DOHH2 (cell line): Measurements from ENCODE around the gene PDE8B.

Experiments used
- H3F3A ChIP-seq: fragments of 200-600 bp; sonication (generic), shearing (Covaris generic); 2 replicates; pipeline ENCODE4 v1.6.0; 2016; ENCODE audit warnings: antibody characterized with exemption, mild to moderate bottlenecking; ENCODE audit not compliant: control insufficient read depth, insufficient read depth
- H3K27ac ChIP-seq: fragments of 200-600 bp; sonication (generic); 2 replicates; pipeline ENCODE4 v1.5.1; 2014; ENCODE audit warnings: low read depth, mild to moderate bottlenecking, low read length, moderate library complexity
- H3K27me3 ChIP-seq: fragments of 200-600 bp; sonication (generic); 2 replicates; pipeline ENCODE4 v1.6.1; 2014; ENCODE audit warnings: mild to moderate bottlenecking, low read length, mixed read lengths; ENCODE audit not compliant: control insufficient read depth
- H3K36me3 ChIP-seq: fragments of 200-600 bp; sonication (generic); 2 replicates; pipeline ENCODE4 v1.6.1; 2014; ENCODE audit warnings: mild to moderate bottlenecking, low read length, moderate library complexity, mixed read lengths; ENCODE audit not compliant: control insufficient read depth
- H3K4me1 ChIP-seq: fragments of 200-600 bp; sonication (generic); 2 replicates; pipeline ENCODE4 v1.6.1; 2014; ENCODE audit warnings: mild to moderate bottlenecking, low read length, mixed read lengths; ENCODE audit not compliant: control insufficient read depth
- H3K4me2 ChIP-seq: fragments of 200-600 bp; sonication (generic); 2 replicates; pipeline ENCODE4 v1.6.0; 2014; ENCODE audit warnings: mild to moderate bottlenecking, low read length, moderate library complexity
- H3K4me3 ChIP-seq: fragments of 200-600 bp; sonication (generic); 2 replicates; pipeline ENCODE4 v1.5.1; 2014; ENCODE audit warnings: mild to moderate bottlenecking, low read length, mixed read lengths
- H3K79me2 ChIP-seq: fragments of 200-600 bp; sonication (generic); 2 replicates; pipeline ENCODE4 v1.6.1; 2014; ENCODE audit warnings: mild to moderate bottlenecking, low read length, mixed read lengths; ENCODE audit not compliant: control insufficient read depth
- H3K9me2 ChIP-seq: fragments of 200-600 bp; sonication (generic); replicated peaks from 2 replicates; pipeline ENCODE4 v1.6.1; 2014; ENCODE audit warnings: mild to moderate bottlenecking, low read length, mixed read lengths; ENCODE audit not compliant: control insufficient read depth
- H3K9me3 ChIP-seq: fragments of 200-600 bp; sonication (generic); 2 replicates; pipeline ENCODE4 v1.6.1; 2014; ENCODE audit warnings: antibody characterized with exemption, low read length, mixed read lengths; ENCODE audit not compliant: control insufficient read depth, insufficient read depth
- H4K20me1 ChIP-seq: fragments of 200-600 bp; sonication (generic); 2 replicates; pipeline ENCODE4 v1.6.0; 2014; ENCODE audit warnings: low read depth, mild to moderate bottlenecking, antibody characterized with exemption, low read length, moderate library complexity; ENCODE audit not compliant: control insufficient read depth, insufficient read depth
- EZH2phosphoT487 ChIP-seq: fragments of 200-600 bp; sonication (generic); IDR thresholded peaks from 2 replicates; pipeline ENCODE4 v1.6.1; 2017; ENCODE audit warnings: borderline replicate concordance, mild to moderate bottlenecking, antibody characterized with exemption, low read length, moderate library complexity, mixed read lengths
- TF ChIP-seq, protein P1 (sequence below): fragments of 200-600 bp; sonication (generic); IDR thresholded peaks from one replicate; pipeline ENCODE4 v1.5.1; 2014; ENCODE audit warnings: antibody characterized with exemption, mild to moderate bottlenecking, low read depth, low read length; ENCODE audit not compliant: poor library complexity, severe bottlenecking

The PDE8B gene

DNA sequence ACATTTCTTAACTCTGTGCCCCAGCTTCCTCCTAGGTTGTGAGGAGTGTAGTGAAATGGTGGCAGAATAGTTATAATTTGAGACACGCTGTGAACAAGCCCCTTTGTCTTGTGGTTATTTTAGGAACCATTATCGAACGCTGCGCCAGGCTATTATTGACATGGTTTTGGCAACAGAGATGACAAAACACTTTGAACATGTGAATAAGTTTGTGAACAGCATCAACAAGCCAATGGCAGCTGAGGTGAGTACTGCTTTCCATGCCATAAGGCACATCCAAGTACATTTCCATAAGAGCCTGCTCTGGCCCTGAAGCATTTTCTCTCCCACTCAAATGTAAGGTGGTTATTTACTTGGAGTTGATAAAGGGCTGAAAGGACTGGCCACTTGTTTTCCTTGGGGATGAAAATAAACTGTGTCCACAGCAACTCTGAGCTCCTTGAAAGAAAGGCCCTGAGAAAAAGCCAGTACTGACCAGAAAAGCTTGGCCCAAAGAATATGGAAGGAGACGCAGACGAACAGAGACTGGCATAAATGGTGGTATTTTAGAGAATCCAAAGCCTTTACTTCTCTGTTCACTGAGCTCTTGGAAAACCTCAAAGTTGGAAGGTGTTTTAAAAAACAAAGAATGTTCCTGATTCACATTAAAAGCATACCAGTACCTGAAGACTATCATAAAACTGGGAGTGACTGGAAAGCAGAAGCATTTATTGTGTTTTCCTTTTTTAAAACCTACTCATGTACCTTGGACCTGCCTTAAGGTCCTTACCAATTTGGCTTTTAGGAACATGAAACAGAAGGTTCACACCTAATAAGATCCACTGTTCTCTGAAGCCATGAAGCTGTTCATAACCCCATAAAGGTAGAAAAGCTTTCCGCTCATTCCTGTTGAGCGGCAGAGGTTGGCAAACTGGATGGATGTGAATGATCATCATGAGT lies 209.4 kb downstream of the PDE8B start:
- H3K9me3 ChIP-seq: no peaks in the 10 kb centered on the region
- no peak overlapping the region for H3K4me2 ChIP-seq
- H3K9me2 ChIP-seq: no peaks in the 10 kb centered on the region
- no peaks in the 10 kb centered on the region for H3F3A ChIP-seq
- no peak for TF ChIP-seq EZH2phosphoT487
- TF ChIP-seq, protein P1, sequence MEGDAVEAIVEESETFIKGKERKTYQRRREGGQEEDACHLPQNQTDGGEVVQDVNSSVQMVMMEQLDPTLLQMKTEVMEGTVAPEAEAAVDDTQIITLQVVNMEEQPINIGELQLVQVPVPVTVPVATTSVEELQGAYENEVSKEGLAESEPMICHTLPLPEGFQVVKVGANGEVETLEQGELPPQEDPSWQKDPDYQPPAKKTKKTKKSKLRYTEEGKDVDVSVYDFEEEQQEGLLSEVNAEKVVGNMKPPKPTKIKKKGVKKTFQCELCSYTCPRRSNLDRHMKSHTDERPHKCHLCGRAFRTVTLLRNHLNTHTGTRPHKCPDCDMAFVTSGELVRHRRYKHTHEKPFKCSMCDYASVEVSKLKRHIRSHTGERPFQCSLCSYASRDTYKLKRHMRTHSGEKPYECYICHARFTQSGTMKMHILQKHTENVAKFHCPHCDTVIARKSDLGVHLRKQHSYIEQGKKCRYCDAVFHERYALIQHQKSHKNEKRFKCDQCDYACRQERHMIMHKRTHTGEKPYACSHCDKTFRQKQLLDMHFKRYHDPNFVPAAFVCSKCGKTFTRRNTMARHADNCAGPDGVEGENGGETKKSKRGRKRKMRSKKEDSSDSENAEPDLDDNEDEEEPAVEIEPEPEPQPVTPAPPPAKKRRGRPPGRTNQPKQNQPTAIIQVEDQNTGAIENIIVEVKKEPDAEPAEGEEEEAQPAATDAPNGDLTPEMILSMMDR: no peak
- H3K27ac ChIP-seq: no peak overlapping the region
- peaks cover 14% of the 10 kb centered on the region for H3K4me1 ChIP-seq
- H3K79me2 ChIP-seq: no peaks in the 10 kb centered on the region
- no peaks in the 10 kb centered on the region for H3K27me3 ChIP-seq
- no peak overlapping the region for H3K4me3 ChIP-seq
- H3K36me3 ChIP-seq: no peaks in the 10 kb centered on the region; the same call in 1 of the 2 replicates
- no peaks in the 10 kb centered on the region for H4K20me1 ChIP-seq

DNA sequence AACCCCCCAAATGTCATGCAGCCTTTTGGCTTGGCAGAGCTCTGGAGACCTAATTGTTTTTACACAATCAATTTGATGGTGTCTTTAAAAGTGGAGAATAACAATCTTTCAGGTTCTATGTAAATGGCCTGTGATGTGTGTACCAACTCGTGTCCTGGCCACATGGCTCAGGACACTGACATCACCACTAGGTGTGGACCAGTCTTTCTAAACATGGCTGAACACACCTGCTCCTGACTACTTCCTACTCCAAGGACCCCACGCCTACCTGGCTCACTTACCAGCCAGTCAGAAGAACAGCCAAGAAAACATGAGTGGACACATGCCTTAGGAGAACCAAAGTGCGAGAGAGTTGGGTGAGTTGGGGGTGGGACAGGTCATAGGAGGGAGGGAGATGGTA lies 210.5 kb downstream of the PDE8B start:
- H3K79me2 ChIP-seq: no peaks in the 10 kb centered on the region

DNA sequence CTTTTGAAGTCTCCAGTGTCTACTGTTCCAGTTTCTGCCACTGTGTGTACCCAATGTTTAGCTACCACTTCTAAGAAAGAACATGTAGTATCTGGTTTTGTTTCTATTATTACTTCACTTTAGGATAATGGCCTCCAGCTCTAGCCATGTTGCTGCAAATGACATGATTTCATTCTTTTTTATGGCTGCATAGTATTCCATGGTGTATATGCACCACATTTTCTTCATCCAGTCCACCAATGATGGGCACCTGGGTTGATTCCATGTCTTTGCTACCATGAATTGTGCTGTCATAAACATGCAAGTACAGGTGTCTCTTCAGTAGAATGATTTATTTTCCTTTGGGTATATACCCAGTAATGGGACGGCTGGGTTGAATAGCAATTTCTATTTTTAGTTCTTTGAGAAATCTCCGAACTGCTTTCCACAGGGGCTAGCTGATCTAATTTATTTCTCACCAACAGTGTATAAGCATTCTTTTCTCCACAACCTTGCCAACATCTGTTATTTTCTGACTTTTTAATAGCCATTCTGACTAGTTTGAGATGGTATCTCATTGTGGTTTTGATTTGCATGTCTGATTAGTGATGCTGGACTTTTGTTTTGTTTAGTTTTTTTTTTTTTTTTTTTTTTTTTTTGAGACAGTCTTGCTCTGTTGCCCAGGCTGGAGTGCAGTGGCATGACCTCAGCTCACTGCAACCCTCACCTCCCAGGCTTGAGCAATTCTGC lies 212.7 kb downstream of the PDE8B start:
- no peak overlapping the region for H3K27ac ChIP-seq

More for the DNA sequence above, 210.5 kb downstream of the PDE8B start:
- no peaks in the 10 kb centered on the region for H3K9me3 ChIP-seq
- no peak overlapping the region for H3K27ac ChIP-seq
- H4K20me1 ChIP-seq: no peaks in the 10 kb centered on the region
- H3K4me2 ChIP-seq: no peak overlapping the region
- H3K27me3 ChIP-seq: no peaks in the 10 kb centered on the region
- H3K4me3 ChIP-seq: no peak overlapping the region
- no peaks in the 10 kb centered on the region for H3K9me2 ChIP-seq
- H3K36me3 ChIP-seq: peaks cover 3% of the 10 kb centered on the region
- H3K4me1 ChIP-seq: peaks cover 14% of the 10 kb centered on the region
- H3F3A ChIP-seq: no peaks in the 10 kb centered on the region
- TF ChIP-seq, protein P1: no peak
- no peak for TF ChIP-seq EZH2phosphoT487

More for the DNA sequence above, 212.7 kb downstream of the PDE8B start:
- Histone ChIP-seq H3K4me2 (no peak overlapping the region), H3K27me3 (no peaks in the 10 kb centered on the region), H3K4me3 (no peak overlapping the region), H3K9me2 (no peaks in the 10 kb centered on the region), H3K36me3 (peaks cover 6% of the 10 kb centered on the region), H3F3A (no peaks in the 10 kb centered on the region), H3K9me3 (no peaks in the 10 kb centered on the region), H3K79me2 (no peaks in the 10 kb centered on the region), H4K20me1 (no peaks in the 10 kb centered on the region), H3K4me1 (peaks cover 14% of the 10 kb centered on the region)
- TF ChIP-seq, protein P1: no peak
- TF ChIP-seq EZH2phosphoT487: no peak
